Activated T-cell treated with anti-CD3 and anti-CD28 coated beads, Interleukin-2, amount 50 U/mL, for 48 hours (primary cell): ENCODE data around the gene PCCA.
A peak's percentile ranks its signal among the peaks of the same experiment; 100 is the strongest.
"Not testable (repeated sequence)": the region's sequence is repeated elsewhere in the genome, so short reads cannot be mapped to it uniquely, and the experiment has no call there.

ENCODE experiments used
- DNase-seq, 2 experiments: peaks; one replicate each; pipeline ENCODE4 v3.0.0-alpha.2; 2020

PCCA gene

GRCh38 chr13:100378533-100378932 is 289.6 kb downstream of the PCCA start:
- no peak for DNase-seq

GRCh38 chr13:100381595-100382224 is 292.8 kb downstream of the PCCA start:
- DNase-seq, result no peak

- no peak for DNase-seq
Observed at GRCh38 chr13:100382785-100383184, 293.9 kb downstream of the PCCA start.

- DNase-seq, result no peak
Observed at GRCh38 chr13:100387416-100387815, 298.5 kb downstream of the PCCA start.

- not testable (repeated sequence) for DNase-seq
Observed at GRCh38 chr13:100388150-100388549, 299.3 kb downstream of the PCCA start.

- no peak for DNase-seq
Observed at GRCh38 chr13:100388923-100389322, 300.0 kb downstream of the PCCA start.

- no peak for DNase-seq
Observed at GRCh38 chr13:100389617-100390016, 300.7 kb downstream of the PCCA start.

- DNase-seq, result peak; percentile 70 to 71
Observed at GRCh38 chr13:100392709-100393630, 304.1 kb downstream of the PCCA start.

- DNase-seq, result peak in 1 of 2 experiments; percentile 24
Observed at GRCh38 chr13:100394005-100394695, 305.3 kb downstream of the PCCA start.

GRCh38 chr13:100395698-100396373 is 306.9 kb downstream of the PCCA start:
- DNase-seq, result no peak

GRCh38 chr13:100396776-100397175 is 307.9 kb downstream of the PCCA start:
- DNase-seq, result no peak

- DNase-seq, result no peak
Observed at GRCh38 chr13:100397627-100398026, 308.7 kb downstream of the PCCA start.

- DNase-seq, result no peak
Observed at GRCh38 chr13:100398360-100398759, 309.5 kb downstream of the PCCA start.

GRCh38 chr13:100399455-100399854 is 310.6 kb downstream of the PCCA start:
- no peak for DNase-seq

- DNase-seq, result no peak
Observed at GRCh38 chr13:100403675-100404074, 314.8 kb downstream of the PCCA start.

- no peak for DNase-seq
Observed at GRCh38 chr13:100409132-100409531, 320.2 kb downstream of the PCCA start.

- no peak for DNase-seq
Observed at GRCh38 chr13:100423375-100423774, 334.5 kb downstream of the PCCA start.

GRCh38 chr13:100428986-100429385 is 340.1 kb downstream of the PCCA start:
- no peak for DNase-seq

- no peak for DNase-seq
Observed at GRCh38 chr13:100432611-100433010, 343.7 kb downstream of the PCCA start.

- DNase-seq, result no peak
Observed at GRCh38 chr13:100433475-100433874, 344.6 kb downstream of the PCCA start.

GRCh38 chr13:100434010-100434763 is 345.3 kb downstream of the PCCA start:
- DNase-seq, result no peak

GRCh38 chr13:100436099-100436498 is 347.2 kb downstream of the PCCA start:
- no peak for DNase-seq
